GM21526 (cell line): ENCODE measurements around the gene LIN28B.
"Not testable (repeated sequence)": the region's sequence is repeated elsewhere in the genome, so short reads cannot be mapped to it uniquely, and the experiment has no call there.

Source experiments
- ATAC-seq: cut with Tn5 transposase; IDR thresholded peaks from one replicate; pipeline ENCODE4 v1.9.1; 2021; ENCODE audit warnings: moderate library complexity; ENCODE audit not compliant: unreplicated experiment, low FRiP score

The LIN28B gene, protein sequence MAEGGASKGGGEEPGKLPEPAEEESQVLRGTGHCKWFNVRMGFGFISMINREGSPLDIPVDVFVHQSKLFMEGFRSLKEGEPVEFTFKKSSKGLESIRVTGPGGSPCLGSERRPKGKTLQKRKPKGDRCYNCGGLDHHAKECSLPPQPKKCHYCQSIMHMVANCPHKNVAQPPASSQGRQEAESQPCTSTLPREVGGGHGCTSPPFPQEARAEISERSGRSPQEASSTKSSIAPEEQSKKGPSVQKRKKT

DNA sequence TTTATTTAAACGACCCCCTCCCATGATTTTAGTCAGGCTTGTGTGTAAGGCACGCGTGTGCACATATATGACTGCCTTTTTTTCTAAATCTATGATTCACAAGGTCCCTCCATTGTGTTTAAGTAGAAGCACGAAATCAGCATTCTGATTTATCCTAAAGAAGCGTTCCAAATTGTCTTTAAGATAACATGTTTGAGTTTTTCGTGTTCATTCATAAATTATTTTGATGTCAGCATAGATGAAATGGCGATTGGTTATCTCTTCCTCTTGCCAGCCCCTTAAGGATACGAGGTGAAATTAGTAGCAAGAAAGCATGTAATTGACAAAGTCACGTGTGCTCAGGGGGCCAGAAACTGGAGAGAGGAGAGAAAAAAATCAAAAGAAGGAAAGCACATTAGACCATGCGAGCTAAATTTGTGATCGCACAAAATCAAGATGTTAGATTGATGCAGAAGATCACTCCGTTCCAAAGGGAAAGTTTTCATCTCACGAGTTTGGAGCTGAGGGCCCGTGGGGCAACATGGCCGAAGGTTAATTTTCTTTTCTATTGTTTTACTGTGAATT lies at the start of gene LIN28B:
TSS of gene LIN28B (plus strand) at position 377 of the 564 bp plus-strand sequence. CDS start at position 521, 144 bp downstream.
- no peak for ATAC-seq

DNA sequence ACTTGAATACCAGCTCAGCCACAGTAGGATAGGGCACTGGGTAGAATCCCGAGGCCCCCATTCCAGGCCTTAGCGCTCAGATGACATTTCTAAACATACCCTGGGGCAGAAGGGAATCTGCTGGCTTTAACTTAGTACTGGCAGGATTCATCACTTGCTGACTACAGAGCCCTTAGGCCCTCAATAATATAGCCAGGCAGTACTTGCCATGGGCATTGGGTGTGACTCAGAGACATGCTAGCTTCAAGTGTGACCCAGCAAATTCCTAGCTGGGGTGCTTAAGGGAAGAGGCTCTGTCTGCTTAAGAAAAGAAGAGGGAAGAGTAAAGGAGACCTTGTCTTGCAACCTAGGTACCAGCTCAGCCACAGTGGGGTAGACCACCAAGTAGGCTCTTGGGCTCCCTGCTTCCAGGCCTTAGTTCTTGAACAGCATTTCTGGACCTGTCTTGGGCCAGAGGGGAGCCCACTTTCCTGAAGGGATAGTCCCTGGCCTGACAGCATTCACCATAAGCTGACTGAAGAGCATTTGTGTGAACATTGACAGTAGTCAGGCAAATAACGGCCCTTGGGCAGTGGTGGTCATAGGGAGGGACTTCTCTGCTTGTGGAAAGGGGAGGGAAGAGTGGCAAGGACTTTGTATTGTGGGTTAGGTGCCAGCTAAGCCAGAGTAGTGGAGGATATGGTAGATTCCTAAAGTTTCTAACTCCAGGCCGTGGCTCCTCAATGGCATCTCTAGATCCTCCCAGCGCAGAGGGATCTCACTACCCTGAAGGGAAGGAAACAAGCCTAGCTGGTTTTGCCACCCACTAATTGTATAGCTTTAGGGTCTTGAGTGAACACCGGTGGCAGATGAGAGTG lies 48.6 kb upstream of the LIN28B start:
- no peak for ATAC-seq

DNA sequence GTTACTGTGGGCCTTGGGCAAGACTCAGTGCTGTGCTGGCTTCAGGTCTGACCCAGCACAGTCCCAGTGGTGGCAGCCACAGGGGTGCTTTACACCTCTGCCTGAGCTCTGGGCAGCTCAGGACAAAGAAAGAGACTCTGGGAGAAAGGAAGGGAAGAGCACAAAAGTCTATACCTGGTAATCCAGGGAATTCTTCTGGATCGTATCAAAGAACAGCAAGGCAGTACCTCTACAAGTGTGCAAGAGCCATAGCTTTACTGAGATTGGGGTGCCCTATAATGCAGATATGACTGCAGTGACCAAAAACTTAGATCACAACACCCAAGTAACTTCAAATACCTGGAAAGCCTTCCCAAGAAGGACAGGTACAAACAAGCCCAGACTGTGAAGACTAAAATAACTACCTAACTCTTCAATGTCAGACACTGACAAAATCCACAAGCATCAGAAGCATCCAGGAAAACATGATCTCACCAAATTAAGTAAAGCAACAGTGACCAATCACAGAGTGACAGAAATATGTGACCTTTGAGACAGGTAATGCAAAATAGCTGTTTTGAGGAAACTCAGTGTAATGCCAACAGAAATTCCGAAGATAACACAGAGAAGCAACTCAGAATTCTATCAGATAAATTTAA lies 47.9 kb upstream of the LIN28B start:
- no peak for ATAC-seq

DNA sequence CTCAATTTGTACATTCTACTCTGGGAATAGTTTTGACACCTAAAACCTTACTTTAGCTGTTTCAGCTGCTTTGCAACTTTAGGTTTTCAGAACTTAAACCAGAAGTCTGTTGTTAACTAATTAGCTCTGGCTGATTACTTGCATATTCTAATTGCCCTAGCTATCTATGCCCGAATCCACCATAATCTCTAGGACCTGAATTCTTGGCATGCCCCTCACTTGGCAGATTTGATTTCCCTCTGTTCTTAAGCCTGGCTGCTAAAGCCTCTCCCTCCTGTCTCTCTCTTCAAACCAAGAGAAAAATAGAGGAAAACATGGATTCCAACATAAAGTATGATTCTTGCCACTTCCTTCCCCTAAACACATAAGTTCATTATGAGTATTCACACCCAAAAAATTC lies 35.0 kb upstream of the LIN28B start:
- no peak for ATAC-seq

DNA sequence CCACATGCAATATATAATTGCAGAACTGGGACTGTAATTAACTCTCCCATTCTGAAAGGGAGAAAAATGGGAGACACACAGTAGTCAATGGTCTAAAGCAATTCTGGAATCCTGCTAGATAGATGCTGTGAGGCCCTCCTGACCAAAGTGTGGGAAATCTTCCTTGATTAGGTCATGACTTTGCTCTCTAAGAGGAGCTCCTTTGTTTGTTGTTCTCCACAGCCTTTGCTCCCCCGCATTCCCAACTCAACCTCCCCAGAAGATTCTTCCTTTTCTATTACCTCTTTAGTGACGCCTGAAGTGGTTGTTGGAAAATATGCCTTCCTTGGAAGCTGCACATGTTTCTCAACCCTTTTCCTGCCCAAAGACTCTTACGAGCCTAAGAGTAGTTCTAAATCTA lies 28.8 kb upstream of the LIN28B start:
- ATAC-seq, result no peak

DNA sequence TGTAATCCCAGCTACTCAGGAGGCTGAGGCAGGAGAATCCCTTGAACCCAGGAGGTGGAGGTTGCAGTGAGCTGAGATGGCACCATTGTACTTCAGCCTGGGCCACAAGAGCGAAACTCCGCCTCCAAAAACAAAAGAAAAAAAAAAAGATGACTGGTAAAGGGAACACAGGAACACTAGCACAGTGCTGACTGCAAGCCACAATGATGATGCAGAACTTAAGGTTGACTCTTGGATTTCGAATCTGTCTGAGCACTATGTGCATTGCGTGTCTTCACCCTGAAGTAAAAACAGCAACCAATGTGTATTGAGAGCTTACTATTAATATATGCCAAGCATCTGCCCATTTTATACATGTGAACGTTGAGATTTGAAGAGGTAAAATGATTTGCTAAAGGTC lies 27.6 kb upstream of the LIN28B start:
- no peak for ATAC-seq

DNA sequence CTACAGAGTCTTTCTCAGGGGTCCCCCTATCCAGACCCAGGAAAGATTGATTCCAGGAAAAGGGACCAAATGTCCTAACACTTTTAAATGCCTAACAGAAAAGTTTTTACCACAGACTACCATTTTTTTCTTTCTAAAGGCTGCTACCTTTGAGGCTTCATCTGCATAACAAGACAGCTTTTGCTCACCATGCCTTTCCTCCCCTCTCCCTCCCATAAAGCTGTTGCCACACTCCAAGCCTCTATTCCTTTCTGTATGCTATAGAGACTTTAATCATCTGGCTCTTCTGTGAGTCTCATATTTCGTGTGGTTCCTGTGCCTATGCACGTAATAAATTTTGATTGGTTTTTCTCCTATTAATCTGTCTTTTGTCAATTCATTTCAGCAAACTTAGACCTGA lies 26.0 kb upstream of the LIN28B start:
- ATAC-seq, result no peak

DNA sequence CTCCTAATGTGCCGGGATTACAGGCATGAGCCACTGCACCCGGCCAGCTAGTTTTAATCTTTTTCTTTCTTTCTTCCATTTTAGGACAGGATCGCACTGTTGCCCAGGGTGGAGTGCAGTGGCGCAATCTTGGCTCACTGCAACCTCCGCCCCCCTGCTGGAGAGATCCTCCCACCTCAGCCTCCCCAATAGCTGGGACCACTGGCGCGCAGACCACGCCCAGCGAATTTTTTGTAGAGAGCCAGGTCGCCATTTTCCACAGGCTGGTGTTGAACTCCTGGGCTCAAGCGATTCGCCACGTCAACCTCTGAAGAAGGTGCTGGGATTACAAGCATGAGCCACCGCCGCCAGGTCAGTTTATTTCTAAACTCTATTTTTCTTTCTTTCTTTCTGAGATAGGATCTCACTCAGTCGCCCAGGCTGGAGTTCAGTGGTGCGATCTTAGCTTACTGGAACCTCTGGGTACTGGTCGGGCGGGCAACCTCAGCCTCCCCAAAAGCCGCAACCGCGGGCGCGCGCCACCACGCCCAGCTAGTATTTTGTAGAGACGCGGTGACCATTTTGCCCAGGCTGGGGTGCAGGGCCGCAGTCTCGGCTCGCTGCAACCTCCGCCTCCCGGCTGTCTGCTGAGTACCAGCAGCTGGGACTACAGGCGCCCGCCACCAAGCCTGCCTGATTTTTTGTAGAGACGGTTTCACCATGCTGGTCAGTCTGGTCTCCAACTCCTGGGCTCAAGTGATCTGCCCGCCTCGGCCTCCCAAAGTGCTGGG lies 20.0 kb upstream of the LIN28B start:
- ATAC-seq, result no peak

DNA sequence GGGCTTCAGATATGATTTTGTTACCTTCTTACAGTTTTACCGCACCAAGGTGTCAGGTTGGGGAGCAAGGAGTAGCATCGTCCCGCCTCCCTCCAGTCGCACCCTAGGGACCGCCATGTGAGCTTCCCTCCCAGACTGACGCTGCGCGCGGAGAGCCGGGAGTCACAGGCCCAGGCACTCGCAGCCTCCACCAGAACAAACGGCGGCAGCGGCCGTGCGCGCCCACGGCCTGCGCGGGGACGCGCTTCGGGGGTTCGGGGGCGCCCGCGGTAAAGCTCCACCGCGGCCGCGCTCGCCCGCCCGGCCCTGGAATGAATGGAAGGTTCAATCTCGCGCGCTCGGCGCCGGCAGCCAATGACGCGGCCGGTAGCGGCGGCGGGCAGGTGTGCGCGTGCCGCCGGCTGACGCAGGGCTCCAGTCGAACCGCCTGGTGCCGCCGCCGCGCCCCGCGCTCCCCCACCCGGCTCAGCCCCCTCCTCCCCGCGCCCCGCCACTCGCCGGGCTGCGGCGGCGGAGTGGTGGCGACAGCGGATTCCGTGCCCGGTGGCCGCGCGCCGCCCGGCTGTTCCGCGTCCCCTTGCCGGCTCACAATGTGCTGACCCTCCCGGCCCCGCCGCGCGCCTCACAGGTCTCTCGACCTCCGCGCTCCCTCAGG lies 16.5 kb upstream of the LIN28B start:
- ATAC-seq, result no peak

DNA sequence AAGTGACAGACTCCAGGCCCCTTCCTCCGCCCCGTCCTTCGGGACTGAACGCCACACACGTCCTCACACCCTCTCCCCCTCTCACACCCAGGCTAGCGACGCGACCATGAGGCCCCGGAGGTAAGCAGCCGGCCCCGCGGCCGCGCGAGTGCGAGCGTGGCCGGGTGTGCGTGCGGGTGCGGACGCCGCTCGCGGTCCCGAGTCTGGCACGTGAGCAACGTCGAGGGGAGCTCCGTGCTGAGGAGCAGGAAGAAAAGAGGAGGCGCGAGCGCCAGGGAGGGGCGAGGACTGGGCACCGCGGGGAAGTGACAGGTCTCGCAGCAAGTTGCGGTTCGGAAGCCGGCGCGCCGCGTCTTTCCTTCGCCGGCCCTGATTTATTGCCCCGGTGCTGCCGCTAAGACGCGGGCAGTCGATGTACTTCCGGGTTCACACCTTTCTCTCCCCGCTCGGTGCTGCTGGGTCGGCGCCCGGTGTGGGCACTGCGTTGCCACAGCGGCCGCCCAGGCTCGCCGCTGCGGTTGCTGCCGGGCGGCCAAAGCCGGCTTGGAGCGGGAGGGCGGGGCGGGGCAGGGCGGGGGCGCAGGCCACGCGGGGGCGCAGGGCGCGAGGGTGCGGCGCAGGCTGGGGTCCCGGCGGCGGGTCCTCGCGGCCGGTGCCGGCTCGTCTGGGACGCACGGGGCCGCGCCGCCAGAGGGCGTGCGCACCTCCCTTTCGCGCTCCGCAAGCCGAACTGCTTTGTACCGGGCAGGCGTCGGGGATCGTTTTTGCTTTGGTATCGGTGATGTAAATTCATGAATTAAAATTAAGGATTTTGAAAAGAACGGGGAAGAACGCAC lies 15.8 kb upstream of the LIN28B start:
- peak; percentile 70 for ATAC-seq

DNA sequence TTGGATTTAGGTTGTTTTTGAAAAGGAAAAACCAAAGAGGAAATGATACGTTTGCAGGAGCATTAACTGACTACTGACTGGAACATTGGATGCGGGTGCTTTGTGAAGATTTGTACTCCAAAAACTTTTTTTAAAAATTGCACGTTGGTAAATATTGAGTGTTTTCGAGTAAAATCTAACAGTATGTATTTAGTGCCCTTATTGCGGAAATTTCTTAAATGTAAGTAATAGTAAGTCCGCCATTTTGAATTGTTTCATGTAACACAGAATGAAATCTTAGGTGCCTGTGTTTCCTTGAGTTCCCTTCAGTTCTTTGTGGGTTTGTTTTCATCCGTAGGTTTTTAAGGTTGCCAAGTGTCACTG lies 15.2 kb upstream of the LIN28B start:
- no peak for ATAC-seq

DNA sequence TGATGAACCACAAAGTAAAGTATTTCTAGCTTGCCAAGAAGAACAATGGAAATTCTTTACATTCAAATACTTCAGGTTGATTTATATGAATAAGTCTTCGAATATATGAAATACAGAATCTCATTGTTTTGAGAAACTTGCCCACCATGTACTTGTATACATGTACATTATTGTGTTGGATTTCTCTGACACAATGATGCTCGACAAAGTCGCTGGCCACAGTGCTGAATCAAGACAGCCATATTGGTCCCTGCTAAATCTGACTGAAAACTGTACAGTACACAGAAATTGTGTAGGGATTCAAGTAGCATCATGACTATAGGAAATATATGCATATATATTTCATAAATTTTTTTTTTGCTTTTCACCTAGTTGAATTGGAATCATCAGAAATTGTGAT lies 13.1 kb upstream of the LIN28B start:
- no peak for ATAC-seq

DNA sequence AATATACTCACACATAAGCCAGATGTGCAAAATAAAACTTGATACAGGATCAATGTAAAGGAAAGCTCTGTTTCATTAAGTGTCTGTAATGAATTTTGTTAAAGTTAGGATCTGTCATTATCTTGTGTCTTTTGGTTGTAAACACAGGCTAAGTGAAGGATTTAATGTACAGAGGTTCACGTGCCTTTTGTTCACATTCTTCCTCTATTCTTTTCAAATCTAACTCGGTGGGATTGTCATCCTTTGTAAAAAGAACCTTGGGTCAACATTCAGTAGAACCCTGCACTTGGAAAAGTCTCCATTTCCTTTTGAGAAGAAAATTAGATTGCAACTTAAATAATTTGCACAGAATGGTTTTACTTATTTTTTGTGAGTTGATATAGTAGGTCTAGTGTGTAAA lies 7.7 kb upstream of the LIN28B start:
- ATAC-seq, result no peak

DNA sequence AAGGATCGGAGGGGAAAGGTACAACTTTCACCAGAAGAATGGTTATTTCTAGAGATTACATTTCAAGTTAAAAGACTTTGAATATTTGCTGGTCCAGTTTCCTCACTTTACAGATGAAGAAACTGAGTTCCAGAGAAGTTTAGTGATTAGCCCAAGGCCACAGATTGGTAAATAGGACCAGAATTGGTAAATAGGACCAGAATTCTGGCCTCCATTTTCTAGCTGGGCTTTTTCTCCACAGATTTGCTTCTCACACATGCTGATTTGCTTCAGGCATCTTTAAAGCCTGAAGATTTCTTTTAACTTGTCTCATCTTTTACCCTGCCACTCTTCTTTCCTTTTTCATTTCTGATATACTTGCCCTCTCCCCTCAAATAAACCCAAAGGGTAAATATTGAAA lies 5.2 kb upstream of the LIN28B start:
- no peak for ATAC-seq

DNA sequence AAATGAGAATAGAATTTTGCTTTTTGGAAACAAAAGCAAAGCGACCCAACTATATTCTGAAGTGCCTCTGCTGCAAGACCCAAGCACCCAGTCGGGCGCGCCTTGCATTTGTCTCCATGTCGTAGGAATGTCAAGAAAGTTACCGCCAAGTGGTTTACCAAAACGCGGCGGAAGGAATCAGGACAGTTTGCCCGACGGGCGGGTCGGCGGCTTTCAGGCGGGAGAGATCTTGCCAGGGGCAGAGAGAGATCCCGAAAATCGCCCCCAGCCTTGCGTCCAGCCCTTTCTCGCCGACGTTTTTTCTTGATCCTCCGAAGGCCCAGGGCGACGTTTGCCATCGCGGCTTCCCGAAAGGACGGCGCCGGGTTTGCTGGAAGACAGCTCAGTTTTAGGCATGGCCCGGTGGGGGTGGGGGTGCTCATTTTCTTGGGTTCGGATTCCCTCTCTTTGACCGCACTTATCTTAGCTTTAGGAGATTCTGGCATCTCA lies 4.0 kb upstream of the LIN28B start:
- no peak for ATAC-seq

DNA sequence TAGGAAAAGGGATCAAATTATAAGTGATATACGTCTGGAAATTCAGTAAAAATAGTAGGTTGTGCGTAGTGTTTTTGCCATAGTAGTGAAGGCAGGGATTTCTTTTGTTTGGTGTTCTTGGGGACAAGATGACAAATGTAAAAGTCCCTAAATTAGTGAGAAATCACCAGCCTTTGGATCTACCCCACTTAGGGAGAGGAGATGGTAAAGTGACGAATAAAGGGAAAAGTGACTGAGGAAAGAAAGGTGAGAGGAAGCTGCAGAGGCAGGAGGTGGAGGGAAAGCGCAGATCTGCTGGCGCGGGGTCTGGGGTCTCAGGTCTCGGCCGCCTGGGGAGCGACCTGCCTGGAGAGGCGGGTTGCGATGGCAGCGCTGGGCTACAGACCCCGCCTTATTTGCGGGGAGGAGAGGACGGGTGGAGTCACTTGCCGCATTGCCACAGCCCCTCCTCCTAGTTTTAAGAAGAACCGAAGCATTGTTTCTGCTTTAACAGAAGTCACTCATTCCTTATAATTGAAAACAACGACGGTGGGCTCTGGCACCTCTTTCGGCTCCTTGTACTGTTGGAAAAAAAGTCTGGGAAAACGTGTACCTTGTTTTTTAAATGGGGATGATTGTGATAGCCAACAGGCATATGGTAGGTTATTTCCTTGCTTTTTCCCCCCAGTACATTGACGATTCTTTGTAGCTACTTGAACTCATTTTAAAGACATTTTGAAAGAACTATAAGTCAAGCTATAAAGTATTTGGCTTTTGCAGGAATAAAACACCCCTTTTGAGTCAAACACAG lies 3.3 kb upstream of the LIN28B start:
- ATAC-seq, result not testable (repeated sequence)

DNA sequence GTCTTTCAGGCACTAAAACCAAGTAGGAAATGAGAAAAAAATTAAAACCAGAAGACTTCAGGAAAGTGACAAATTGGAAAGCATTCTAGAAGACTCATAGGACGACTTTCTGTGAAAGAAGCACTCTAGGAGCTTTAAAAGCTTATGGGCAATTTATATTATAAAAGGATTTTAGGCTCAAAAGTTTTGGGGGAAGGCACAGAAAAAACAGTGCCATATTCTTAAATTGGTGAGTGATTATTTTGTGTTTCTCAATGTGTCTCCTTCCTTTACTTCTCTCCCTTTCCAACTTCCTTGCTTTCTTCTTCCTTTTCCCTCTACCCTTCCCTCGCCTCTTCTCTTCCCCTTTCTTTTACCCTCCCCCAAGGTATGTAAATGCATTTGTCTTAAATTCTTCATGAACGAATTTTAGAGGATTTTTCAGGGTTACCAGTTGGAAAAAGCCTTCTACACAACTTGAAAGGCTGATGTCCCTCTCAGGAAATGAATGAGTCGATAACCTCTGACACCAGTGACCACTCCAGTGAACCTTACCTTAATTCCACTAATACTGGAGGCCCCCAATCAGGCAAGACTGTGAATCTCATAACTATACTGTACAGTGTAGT lies 2.6 kb upstream of the LIN28B start:
- ATAC-seq, result no peak

DNA sequence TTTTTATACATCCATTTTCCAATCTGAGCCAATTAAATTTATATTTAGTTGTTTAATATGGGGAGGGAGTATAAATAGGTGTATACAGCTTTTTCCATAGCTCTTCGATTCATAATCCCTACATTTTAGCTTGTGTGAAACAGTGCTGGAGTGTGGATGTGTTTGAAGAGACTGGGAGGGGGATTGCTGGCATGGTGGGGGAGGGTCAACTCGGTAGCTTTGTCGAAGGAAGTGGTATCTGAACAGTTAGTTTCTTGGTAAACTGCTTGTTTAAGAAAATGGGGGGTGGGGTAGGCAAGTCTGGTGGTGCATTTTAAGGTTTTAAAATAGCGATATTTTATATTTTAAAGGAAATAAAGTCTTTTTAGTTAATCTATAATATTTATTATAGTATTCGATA lies 1.4 kb upstream of the LIN28B start:
- ATAC-seq, result no peak
